Measurements from ENCODE around the gene IFIT3.

DNA sequence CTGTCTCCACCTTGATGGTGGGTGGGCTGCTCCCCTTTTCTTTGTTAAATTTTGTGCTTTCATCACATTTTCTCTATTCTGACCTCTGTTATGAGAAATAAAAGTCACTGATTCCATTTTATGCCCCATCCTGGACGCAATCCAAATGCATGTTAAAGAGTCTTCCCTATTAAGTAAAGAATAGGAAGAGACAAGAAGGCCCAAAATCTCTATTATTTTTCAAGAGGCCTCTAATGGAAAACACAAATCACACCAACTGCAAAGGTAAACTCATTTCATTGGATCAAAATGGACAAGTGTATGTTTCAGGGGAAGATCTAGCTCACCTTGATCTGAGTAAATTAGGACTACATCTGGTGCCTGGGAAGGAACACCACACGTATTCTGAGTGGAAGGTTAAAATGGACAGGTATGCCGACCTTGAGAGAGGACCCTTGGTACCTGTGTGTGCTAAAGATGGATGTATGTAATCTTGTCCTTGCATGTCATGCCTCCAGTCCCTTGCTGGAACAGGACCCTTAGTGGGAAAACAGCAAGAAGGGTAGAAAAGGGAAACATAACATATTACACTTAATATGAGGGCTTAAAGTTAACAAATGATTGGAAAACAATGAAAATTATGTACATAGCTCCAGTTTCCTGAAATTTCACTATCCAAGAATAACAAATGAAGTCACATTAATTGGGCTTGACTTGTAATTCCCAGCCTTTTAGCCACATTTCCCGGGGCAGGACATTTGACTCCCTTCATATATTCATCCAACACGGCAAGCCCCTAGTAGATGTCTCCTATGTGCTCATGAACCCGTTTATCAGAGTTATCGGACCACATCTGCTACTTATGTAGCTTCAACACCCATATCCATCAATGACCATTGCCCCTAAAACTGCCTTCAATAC, 18.4 kb upstream of the IFIT3 start:
- TF ChIP-seq SUZ12 (IDR thresholded peaks at IDR 0.05; ENCODE audit: extremely low read depth, insufficient read depth, insufficient read length): no peak
- TF ChIP-seq ZNF274 (IDR thresholded peaks at IDR 0.05; ENCODE audit: low read depth, low read length): no peak

Measured in NT2/D1 (cell line).